Activated B cell treated with CpG ODN at 0.5 μM for 24 hours (primary cell): ENCODE measurements around the gene TMEM270. TPM values are rescaled to one million over a fixed set of nuclear protein-coding genes. Genes with fewer than 3 reads are reported as not detected.

ENCODE experiments used
- ATAC-seq: fragments of 200-7000 bp; cut with Tn5 transposase; one replicate; pipeline ENCODE4 v1.10.0; 2021; ENCODE audit warnings: low read depth, mild to moderate bottlenecking, moderate library complexity
- CTCF ChIA-PET: fragments of 350-600 bp; sonication (Branson Sonifier 250); formaldehyde crosslinking; loops from one replicate; lab custom pipeline; 2021; ENCODE audit warnings: antibody characterized with exemption; lab: Charles Lee
- POLR2A ChIA-PET: fragments of 350-600 bp; sonication (Branson Sonifier 250); formaldehyde crosslinking; loops from one replicate; lab custom pipeline; 2021; ENCODE audit warnings: antibody characterized with exemption; lab: Charles Lee
- DNase-seq: peaks from one replicate; pipeline ENCODE4 v3.0.0; 2022
- H3K27ac Mint-ChIP-seq: one replicate; pipeline ENCODE4 v1.8.0; 2020; ENCODE audit warnings: mixed read lengths
- H3K27me3 Mint-ChIP-seq: one replicate; pipeline ENCODE4 v1.8.0; 2021; ENCODE audit warnings: mixed read lengths
- H3K36me3 Mint-ChIP-seq: one replicate; pipeline ENCODE4 v1.8.0; 2021; ENCODE audit warnings: low read depth, mixed read lengths
- H3K4me1 Mint-ChIP-seq: one replicate; pipeline ENCODE4 v1.8.0; 2021; ENCODE audit warnings: mixed read lengths
- H3K4me3 Mint-ChIP-seq: one replicate; pipeline ENCODE4 v1.8.0; 2020; ENCODE audit warnings: mild to moderate bottlenecking, mixed read lengths
- H3K9me3 Mint-ChIP-seq: one replicate; pipeline ENCODE4 v1.8.0; 2020; ENCODE audit warnings: mixed read lengths
- intact Hi-C: fragments of 100-400 bp; cut with micrococcal nuclease; formaldehyde crosslinking; loops from one replicate; pipeline ENCODE4 v1.15.1; 2024
- total RNA-seq: library from RNA; stranded (reverse); gene quantifications from 2 replicates; pipeline ENCODE4 v1.2.3, GENCODE V29; 2022
- TF ChIP-seq, protein P1 (sequence below): fragments of 200-600 bp; IDR thresholded peaks from one replicate; pipeline ENCODE4 v1.8.0; 2022; ENCODE audit warnings: antibody characterized with exemption, mild to moderate bottlenecking

Gene TMEM270
- total RNA-seq, 1 donor from 2014 or later, result not detected

DNA sequence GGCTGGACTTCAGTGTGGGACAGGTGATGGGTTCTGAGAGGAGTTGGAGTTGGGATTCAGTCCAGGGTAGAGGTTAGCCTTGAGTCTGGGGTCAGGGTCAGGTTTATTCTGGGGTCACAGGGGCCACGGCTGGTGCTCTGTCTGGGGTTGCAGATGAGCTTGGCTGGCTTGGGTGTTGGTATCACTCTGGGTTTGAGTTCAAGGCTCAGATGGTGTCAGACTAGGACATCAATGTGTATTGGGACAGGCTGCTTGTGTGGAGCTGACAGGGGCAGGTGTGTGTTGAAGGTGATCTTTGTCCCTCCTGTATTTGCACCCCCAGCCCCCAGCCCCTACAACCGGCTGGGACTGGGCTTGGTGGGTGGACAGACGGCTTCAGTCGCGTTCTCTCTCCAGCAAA is 26.8 kb downstream of the TMEM270 start:
- no peaks in the 10 kb centered on the region for H3K9me3 Mint-ChIP-seq
- peaks cover 22% of the 10 kb centered on the region for H3K27me3 Mint-ChIP-seq
- no peak overlapping the region for H3K27ac Mint-ChIP-seq
- ChIA-PET CTCF (no interaction called here), POLR2A (no interaction called here)
- no peaks in the 10 kb centered on the region for H3K36me3 Mint-ChIP-seq
- H3K4me1 Mint-ChIP-seq, result no peaks in the 10 kb centered on the region
- intact Hi-C loops, result no loop called here
- no peak for ATAC-seq
- no peak for DNase-seq
- TF ChIP-seq, protein P1, sequence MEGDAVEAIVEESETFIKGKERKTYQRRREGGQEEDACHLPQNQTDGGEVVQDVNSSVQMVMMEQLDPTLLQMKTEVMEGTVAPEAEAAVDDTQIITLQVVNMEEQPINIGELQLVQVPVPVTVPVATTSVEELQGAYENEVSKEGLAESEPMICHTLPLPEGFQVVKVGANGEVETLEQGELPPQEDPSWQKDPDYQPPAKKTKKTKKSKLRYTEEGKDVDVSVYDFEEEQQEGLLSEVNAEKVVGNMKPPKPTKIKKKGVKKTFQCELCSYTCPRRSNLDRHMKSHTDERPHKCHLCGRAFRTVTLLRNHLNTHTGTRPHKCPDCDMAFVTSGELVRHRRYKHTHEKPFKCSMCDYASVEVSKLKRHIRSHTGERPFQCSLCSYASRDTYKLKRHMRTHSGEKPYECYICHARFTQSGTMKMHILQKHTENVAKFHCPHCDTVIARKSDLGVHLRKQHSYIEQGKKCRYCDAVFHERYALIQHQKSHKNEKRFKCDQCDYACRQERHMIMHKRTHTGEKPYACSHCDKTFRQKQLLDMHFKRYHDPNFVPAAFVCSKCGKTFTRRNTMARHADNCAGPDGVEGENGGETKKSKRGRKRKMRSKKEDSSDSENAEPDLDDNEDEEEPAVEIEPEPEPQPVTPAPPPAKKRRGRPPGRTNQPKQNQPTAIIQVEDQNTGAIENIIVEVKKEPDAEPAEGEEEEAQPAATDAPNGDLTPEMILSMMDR, result no peak
- no peak overlapping the region for H3K4me3 Mint-ChIP-seq

DNA sequence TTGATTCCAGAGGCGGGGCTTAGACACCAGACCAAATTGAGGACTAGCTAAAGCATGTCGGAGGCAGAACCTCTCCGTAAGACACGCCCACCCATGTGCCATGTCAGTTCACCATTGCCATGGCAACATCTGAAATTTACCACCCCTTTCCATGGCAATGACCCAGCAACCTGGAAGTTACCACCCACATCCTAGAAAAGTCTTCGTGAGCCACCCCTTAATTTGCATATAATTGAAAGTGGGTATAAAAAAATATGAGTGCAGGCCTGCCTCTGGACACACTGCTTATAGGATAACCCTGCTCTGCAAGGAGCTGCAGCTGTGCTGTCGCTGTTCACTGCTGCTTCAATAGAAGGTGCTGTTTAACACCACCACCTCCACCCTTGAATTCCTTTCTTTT is 28.0 kb downstream of the TMEM270 start:
- H3K36me3 Mint-ChIP-seq, result no peaks in the 10 kb centered on the region
- no peaks in the 10 kb centered on the region for H3K9me3 Mint-ChIP-seq
- CTCF ChIA-PET, result no interaction called here
- POLR2A ChIA-PET, result no interaction called here
- no peak overlapping the region for H3K4me3 Mint-ChIP-seq
- no peak for DNase-seq
- intact Hi-C loops, result no loop called here
- H3K27ac Mint-ChIP-seq, result no peak overlapping the region
- TF ChIP-seq, protein P1, result no peak
- H3K27me3 Mint-ChIP-seq, result peaks cover 22% of the 10 kb centered on the region
- no peak for ATAC-seq
- no peaks in the 10 kb centered on the region for H3K4me1 Mint-ChIP-seq

DNA sequence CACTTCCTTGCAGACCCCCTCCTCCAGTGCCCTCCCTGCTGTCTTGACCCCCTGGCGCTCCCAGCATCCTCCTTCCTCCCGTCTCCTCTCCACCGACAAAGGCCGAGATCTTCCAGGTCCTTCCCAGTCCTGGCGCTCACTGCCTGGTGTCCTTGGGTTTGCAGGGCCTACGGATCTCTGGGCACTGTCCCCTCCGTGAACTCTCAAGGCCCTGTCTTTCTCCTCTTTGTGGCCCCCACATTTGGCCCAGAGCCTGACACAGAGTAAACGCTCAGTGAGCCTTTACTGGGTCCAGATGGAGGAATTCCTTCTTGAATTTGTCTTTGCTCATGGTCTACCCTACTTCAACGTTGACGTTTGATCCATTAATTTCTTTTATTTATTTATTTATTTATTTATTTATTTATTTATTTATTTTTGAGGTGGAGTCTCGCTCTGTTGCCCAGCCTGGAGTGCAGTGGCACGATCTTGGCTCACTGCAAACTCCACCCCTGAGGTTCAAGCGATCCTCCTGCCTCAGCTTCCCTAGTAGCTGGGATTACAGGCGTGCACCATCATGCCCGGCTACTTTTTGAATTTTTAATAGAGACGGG is 29.7 kb downstream of the TMEM270 start:
- Mint-ChIP-seq H3K4me3 (no peak overlapping the region), H3K27me3 (peaks cover 22% of the 10 kb centered on the region), H3K36me3 (no peaks in the 10 kb centered on the region), H3K27ac (no peak overlapping the region), H3K9me3 (peaks cover 4% of the 10 kb centered on the region), H3K4me1 (no peaks in the 10 kb centered on the region)
- DNase-seq, result no peak
- TF ChIP-seq, protein P1, result no peak
- intact Hi-C loops, result no loop called here
- ATAC-seq, result no peak
- CTCF ChIA-PET, result no interaction called here
- POLR2A ChIA-PET, result no interaction called here

DNA sequence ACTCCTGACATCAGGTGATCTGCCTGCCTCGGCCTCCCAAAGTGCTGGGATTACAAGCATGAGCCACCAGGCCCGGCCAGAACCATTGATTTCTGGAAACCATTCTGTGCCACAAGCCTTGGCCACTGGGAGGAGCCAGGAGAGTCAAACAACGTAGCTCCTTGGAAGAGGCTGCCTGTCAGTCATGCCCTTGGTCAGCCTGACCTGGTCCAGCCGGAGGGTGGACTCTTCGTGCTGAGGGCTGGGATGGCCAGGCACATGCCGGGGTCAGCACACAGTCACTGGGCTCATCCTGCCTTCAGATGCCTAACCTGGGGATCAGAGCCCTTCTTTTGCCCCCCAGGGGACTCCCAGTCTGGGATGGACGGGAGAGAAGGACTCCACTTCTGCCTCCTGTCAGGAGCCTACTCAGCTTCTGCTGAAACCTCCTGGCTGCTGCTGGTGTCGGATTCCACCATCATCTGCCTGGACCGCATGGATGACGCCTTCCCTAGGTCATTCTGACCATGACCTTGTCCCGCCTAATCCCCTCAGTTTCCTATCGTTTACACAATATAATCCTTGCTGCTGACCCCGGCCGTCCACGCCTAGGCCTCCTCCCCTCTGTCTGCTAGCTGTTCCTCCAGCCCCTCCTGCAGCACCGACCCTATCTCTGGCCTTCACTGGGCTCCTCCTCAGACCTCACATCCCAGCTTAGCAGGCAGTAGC is 30.4 kb downstream of the TMEM270 start:
- peaks cover 19% of the 10 kb centered on the region for H3K27me3 Mint-ChIP-seq
- H3K36me3 Mint-ChIP-seq, result no peaks in the 10 kb centered on the region
- CTCF ChIA-PET, result no interaction called here
- DNase-seq, result no peak
- no peak for ATAC-seq
- no peaks in the 10 kb centered on the region for H3K4me1 Mint-ChIP-seq
- POLR2A ChIA-PET, result no interaction called here
- no peak overlapping the region for H3K4me3 Mint-ChIP-seq
- intact Hi-C loops, result no loop called here
- H3K27ac Mint-ChIP-seq, result no peak overlapping the region
- peaks cover 9% of the 10 kb centered on the region for H3K9me3 Mint-ChIP-seq
- TF ChIP-seq, protein P1, result no peak

DNA sequence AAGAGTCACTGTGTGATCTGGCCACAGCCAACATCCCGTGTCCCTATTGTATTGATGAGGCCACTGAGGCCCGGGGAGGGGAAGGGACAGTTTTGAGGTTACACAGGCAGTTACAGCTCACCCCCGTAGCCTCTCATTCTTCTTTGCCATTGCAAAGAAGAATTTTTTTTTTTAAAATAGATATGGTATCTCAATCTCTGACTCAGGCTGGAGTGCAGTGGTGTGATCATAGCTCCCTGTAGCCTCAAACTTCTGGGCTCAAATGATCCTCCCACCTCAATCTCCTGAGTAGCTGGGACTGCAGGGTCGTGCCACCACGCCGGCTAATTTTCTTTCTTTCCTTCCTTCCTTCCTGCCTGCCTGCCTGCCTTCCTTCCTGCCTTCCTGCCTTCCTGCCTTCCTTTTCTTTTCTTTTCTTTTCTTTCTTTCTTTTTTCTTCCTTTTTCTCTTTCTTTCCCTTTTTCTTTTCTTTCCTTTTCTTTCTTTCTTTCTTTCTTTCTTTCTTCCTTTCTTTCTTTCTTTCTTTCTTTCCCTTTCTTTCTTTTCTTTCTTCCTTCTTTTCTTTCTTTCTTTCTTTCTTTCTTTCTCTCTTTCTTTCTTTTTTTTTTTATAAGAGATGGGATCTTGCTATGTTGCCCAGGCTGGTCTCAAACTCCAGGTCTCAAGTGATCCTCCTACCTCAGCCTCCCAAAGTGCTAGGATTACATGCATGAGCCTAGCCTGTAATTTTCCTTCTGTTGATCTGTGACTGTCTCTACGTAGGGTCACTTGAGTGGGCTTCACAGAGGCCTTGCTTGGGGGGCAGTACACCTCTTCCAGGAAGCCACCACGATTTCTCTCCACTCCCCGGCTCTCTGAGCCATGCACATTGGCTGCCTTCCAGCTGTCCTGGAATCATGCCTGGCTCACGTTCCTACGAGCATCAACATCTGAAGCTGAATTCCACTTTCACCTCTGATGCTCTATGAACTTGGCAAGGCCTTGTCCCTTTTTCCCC is 31.3 kb downstream of the TMEM270 start:
- Mint-ChIP-seq H3K9me3 (peaks cover 13% of the 10 kb centered on the region), H3K4me1 (no peaks in the 10 kb centered on the region), H3K36me3 (no peaks in the 10 kb centered on the region), H3K4me3 (no peak overlapping the region), H3K27ac (no peak overlapping the region), H3K27me3 (peaks cover 12% of the 10 kb centered on the region)
- DNase-seq (no peak), ATAC-seq (no peak)
- CTCF ChIA-PET, result no interaction called here
- TF ChIP-seq, protein P1, result no peak
- POLR2A ChIA-PET, result no interaction called here
- intact Hi-C loops, result no loop called here
